ENCODE results near the gene STEAP3. TPM values are rescaled to one million over a fixed set of nuclear protein-coding genes. Genes with fewer than 3 reads are reported as not detected.

Gene STEAP3
- total and polyA plus RNA-seq, 2 donors (not counting 1 experiment from before 2014, with no cell fraction given) = 13.7 to 28.4 TPM

DNA sequence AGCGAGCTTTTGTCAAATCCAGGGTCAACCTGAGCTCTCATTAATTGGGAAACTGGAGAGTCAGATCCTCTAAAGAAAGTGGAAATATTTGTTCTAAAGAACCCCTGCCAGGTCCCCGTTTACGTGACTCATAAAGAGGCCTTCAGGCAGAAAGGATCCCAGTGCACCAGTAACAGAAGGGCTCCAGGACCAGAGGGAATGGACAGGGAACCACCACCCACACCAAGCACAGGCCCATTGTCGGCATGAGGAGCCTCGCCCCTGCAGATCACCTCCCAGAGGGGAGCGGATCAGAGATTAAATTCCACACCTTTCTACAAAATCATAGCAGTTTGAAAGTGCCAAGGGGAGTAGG, 48.7 kb upstream of the STEAP3 start:
- no peaks in the 10 kb centered on the region for H3K9me3 ChIP-seq (ENCODE audit: control insufficient read depth, insufficient read depth, low read depth, low read length)
- H2AFZ ChIP-seq (ENCODE audit: low read length) = no peak overlapping the region
- no peak overlapping the region for H3K9ac ChIP-seq (ENCODE audit: insufficient read depth, low read length)
- TF ChIP-seq EZH2 (IDR thresholded peaks at IDR 0.05; ENCODE audit: low read length, missing control alignments) = no peak
- TF ChIP-seq, protein P1, sequence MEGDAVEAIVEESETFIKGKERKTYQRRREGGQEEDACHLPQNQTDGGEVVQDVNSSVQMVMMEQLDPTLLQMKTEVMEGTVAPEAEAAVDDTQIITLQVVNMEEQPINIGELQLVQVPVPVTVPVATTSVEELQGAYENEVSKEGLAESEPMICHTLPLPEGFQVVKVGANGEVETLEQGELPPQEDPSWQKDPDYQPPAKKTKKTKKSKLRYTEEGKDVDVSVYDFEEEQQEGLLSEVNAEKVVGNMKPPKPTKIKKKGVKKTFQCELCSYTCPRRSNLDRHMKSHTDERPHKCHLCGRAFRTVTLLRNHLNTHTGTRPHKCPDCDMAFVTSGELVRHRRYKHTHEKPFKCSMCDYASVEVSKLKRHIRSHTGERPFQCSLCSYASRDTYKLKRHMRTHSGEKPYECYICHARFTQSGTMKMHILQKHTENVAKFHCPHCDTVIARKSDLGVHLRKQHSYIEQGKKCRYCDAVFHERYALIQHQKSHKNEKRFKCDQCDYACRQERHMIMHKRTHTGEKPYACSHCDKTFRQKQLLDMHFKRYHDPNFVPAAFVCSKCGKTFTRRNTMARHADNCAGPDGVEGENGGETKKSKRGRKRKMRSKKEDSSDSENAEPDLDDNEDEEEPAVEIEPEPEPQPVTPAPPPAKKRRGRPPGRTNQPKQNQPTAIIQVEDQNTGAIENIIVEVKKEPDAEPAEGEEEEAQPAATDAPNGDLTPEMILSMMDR (conservative IDR thresholded peaks at IDR 0.05 in 1 of 2, IDR thresholded peaks at IDR 0.05 in 1 of 2; ENCODE audit: low read depth in 1 of 2, low read length in 2 of 2) = no peak
- no peaks in the 10 kb centered on the region for H3K79me2 ChIP-seq (ENCODE audit: control insufficient read depth, insufficient read depth, low read length)
- no peaks in the 10 kb centered on the region for H3K27me3 ChIP-seq (ENCODE audit: control insufficient read depth, insufficient read depth, low read length)
- H3K4me1 ChIP-seq (ENCODE audit: control insufficient read depth, extremely low read depth, insufficient read depth, low read length) = no peaks in the 10 kb centered on the region
- H3K4me3 ChIP-seq (replicated peaks in 1 of 4; ENCODE audit: control extremely low read depth in 1 of 4, insufficient read depth in 1 of 4, low read depth in 3 of 4, low read length in 4 of 4) = no peak overlapping the region
- H4K20me1 ChIP-seq (ENCODE audit: control insufficient read depth, extremely low read depth, insufficient read depth, low read length) = no peaks in the 10 kb centered on the region
- H3K4me2 ChIP-seq (ENCODE audit: extremely low read depth, insufficient read depth, low read length) = no peak overlapping the region
- no peak overlapping the region for H3K27ac ChIP-seq (ENCODE audit: insufficient read depth, low read length)
- H3K36me3 ChIP-seq (ENCODE audit: control insufficient read depth, insufficient read depth, low read length) = no peaks in the 10 kb centered on the region
- no peak for DNase-seq (ENCODE audit: low read depth in 2 of 2)

DNA sequence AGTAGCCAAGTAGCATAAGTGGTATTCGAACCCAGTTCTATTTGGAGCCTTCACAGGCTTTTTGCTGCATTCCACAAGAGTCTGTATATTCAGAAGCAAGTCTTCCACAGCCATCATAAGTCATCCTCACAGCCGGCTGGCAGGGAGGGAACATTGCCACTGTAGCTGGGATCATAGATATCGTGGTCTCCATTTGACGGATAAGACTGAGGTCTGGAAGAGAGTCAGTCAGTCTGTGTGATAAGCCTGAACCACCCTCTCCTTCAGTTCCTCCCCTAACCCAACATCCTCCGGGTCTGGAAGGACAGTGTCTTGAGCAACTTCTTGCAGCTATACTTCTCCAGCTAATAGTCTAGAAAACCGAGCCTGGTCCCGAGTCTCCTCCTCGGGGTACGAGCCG, 48.1 kb upstream of the STEAP3 start:
- TF ChIP-seq, protein P1 (conservative IDR thresholded peaks at IDR 0.05 in 1 of 2, IDR thresholded peaks at IDR 0.05 in 1 of 2; ENCODE audit: low read depth in 1 of 2, low read length in 2 of 2) = no peak
- TF ChIP-seq EZH2 (IDR thresholded peaks at IDR 0.05; ENCODE audit: low read length, missing control alignments) = no peak

DNA sequence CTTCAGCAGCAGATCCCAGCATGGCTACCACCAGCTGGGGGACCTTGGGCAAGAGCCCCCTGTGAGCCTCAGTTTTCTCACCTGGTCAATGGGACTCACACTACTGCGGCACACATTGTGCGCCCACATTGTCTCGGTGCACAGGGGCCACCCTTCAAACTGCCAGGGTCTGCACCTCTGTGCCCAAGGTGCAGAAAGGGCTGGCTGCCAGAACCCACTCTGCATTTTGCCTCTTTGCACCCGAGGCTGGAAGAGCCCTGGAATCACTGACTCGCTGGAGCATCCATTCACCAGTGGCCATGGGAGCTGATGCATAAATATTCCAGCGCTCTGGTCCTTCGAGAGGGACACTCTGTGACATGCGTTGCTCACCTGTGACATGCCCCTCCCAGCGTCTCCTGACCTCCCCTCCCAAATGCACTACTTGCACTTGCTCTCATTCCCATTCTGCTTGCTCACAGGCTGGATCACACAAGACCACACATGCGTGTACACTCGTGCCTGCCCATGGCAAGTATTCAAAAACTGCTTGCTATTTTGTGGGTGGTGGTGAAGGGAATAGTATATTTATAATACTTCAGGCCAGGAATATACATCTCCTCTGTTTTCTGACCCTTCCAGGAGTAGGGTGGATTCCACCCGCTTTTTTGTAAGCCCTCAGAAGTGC, 46.3 kb upstream of the STEAP3 start:
- Histone ChIP-seq H3K27me3 (ENCODE audit: control insufficient read depth, insufficient read depth, low read length) (no peaks in the 10 kb centered on the region), H3K36me3 (ENCODE audit: control insufficient read depth, insufficient read depth, low read length) (no peaks in the 10 kb centered on the region), H4K20me1 (ENCODE audit: control insufficient read depth, extremely low read depth, insufficient read depth, low read length) (no peaks in the 10 kb centered on the region), H3K4me1 (ENCODE audit: control insufficient read depth, extremely low read depth, insufficient read depth, low read length) (no peaks in the 10 kb centered on the region), H2AFZ (ENCODE audit: low read length) (no peak overlapping the region), H3K79me2 (ENCODE audit: control insufficient read depth, insufficient read depth, low read length) (no peaks in the 10 kb centered on the region), H3K9ac (ENCODE audit: insufficient read depth, low read length) (no peak overlapping the region), H3K4me3 (replicated peaks in 1 of 4; ENCODE audit: control extremely low read depth in 1 of 4, insufficient read depth in 1 of 4, low read depth in 3 of 4, low read length in 4 of 4) (no peak overlapping the region), H3K27ac (ENCODE audit: insufficient read depth, low read length) (no peak overlapping the region), H3K9me3 (ENCODE audit: control insufficient read depth, insufficient read depth, low read depth, low read length) (no peaks in the 10 kb centered on the region), H3K4me2 (ENCODE audit: extremely low read depth, insufficient read depth, low read length) (no peak overlapping the region)
- no peak for TF ChIP-seq EZH2 (IDR thresholded peaks at IDR 0.05; ENCODE audit: low read length, missing control alignments)
- TF ChIP-seq, protein P1 (conservative IDR thresholded peaks at IDR 0.05 in 1 of 2, IDR thresholded peaks at IDR 0.05 in 1 of 2; ENCODE audit: low read depth in 1 of 2, low read length in 2 of 2) = no peak
- no peak for DNase-seq (ENCODE audit: low read depth in 2 of 2)

More for the DNA sequence above, 48.1 kb upstream of the STEAP3 start:
- Histone ChIP-seq H3K9me3 (ENCODE audit: control insufficient read depth, insufficient read depth, low read depth, low read length) (no peaks in the 10 kb centered on the region), H3K4me1 (ENCODE audit: control insufficient read depth, extremely low read depth, insufficient read depth, low read length) (no peaks in the 10 kb centered on the region), H3K27me3 (ENCODE audit: control insufficient read depth, insufficient read depth, low read length) (no peaks in the 10 kb centered on the region), H3K36me3 (ENCODE audit: control insufficient read depth, insufficient read depth, low read length) (no peaks in the 10 kb centered on the region), H3K4me2 (ENCODE audit: extremely low read depth, insufficient read depth, low read length) (no peak overlapping the region), H2AFZ (ENCODE audit: low read length) (no peak overlapping the region), H4K20me1 (ENCODE audit: control insufficient read depth, extremely low read depth, insufficient read depth, low read length) (no peaks in the 10 kb centered on the region), H3K27ac (ENCODE audit: insufficient read depth, low read length) (no peak overlapping the region), H3K9ac (ENCODE audit: insufficient read depth, low read length) (no peak overlapping the region), H3K79me2 (ENCODE audit: control insufficient read depth, insufficient read depth, low read length) (no peaks in the 10 kb centered on the region), H3K4me3 (replicated peaks in 1 of 4; ENCODE audit: control extremely low read depth in 1 of 4, insufficient read depth in 1 of 4, low read depth in 3 of 4, low read length in 4 of 4) (no peak overlapping the region)
- DNase-seq (ENCODE audit: low read depth in 2 of 2) = no peak

Data from fibroblast of lung (primary cell).